ENCODE results near the gene ZBTB22. TPM values are rescaled to one million over a fixed set of nuclear protein-coding genes. Genes with fewer than 3 reads are reported as not detected.
"Not testable (repeated sequence)": the region's sequence is repeated elsewhere in the genome, so short reads cannot be mapped to it uniquely, and the experiment has no call there.

Gene ZBTB22
- total and polyA plus RNA-seq, 9 donors = 13.7 to 38.0 (median 26.1) TPM

DNA sequence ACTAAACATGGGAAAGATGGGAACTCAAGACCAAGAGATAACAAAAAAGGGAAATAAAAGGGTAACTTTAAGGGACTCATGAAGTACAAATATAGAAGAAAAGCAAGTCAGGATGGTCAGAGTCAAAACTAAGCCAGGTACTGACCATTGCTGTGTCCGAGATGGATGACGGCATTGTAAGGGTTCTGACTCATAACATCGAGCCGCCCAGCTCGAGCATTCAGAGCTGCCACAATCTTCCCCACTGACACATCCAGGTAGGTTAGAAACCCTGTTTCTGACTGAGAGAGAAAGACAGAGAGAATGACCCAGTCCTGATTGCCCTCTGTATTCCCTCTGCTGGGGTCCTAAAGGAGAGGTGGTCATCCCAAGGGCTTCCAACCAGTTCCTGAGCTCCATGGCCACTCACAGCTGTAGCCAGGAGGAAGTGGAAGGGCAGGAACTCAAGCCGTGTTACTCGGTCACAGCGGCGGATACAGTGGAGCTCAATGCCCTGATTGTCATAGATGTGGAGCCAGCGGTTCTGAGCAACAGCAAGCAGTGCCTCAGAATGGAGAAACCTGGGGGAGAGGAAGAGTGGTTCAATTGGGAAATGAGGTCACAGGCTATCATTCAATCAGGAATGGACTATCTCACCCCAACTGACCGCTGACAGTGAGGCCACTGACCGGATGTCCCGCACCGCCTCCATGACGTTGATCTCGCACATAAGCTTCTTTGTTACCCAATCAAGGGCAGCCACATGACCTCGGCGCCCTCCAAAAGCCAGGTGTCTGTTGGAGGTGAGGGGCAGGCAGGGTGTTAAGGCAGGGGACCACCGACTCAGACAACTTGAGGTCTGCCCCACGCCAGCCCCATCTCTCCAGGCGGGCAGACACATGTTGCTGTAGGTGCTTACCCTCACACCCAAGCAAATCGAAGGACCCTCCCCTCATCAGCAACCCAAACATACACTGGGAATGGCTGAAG, 30.3 kb downstream of the ZBTB22 start:
- 86 to 89% (median 89%) methylated on average over 22 of the region's 22 CpGs for WGBS, 3 donors
- no peak overlapping the region for H3K4me3 ChIP-seq
- peaks cover 6% of the 10 kb centered on the region for H3K4me1 ChIP-seq (ENCODE audit: insufficient read depth)
- intact Hi-C loops (cut with DNase I) = loop anchor here in 1 of 4 donors (10.0 kb wide), 1 partner anchor 1342 kb away; the partner anchor contains the start of gene CFB
- DNase-seq = peak in 1 of 5 donors; percentile 41
- H3K27ac ChIP-seq = no peak overlapping the region
- TF ChIP-seq EP300 (IDR thresholded peaks at IDR 0.05) (no peak), POLR2A (IDR thresholded peaks at IDR 0.05) (no peak)
- TF ChIP-seq, protein P1, sequence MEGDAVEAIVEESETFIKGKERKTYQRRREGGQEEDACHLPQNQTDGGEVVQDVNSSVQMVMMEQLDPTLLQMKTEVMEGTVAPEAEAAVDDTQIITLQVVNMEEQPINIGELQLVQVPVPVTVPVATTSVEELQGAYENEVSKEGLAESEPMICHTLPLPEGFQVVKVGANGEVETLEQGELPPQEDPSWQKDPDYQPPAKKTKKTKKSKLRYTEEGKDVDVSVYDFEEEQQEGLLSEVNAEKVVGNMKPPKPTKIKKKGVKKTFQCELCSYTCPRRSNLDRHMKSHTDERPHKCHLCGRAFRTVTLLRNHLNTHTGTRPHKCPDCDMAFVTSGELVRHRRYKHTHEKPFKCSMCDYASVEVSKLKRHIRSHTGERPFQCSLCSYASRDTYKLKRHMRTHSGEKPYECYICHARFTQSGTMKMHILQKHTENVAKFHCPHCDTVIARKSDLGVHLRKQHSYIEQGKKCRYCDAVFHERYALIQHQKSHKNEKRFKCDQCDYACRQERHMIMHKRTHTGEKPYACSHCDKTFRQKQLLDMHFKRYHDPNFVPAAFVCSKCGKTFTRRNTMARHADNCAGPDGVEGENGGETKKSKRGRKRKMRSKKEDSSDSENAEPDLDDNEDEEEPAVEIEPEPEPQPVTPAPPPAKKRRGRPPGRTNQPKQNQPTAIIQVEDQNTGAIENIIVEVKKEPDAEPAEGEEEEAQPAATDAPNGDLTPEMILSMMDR (IDR thresholded peaks at IDR 0.05) = no peak
- H3K27me3 ChIP-seq = no peaks in the 10 kb centered on the region
- no peaks in the 10 kb centered on the region for H3K9me3 ChIP-seq
- no peaks in the 10 kb centered on the region for H3K36me3 ChIP-seq

DNA sequence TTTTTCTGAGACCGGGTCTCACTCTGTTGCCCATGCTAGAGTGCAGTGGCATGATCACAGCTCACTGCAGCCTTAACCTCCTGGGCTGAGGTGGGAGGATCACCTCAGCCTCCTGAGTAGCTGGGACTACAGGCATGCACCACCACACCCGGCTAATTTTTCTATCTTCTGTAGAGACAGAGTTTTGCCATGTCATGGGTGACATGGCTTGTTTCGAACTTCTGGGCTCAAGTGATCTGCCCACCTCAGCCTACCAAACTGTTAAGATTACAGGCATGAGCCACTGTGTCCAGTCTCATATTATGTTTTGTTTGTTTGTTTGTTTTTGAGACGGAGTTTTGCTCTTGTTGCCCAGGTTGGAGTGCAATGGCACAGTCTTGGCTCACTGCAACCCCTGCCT, 32.3 kb downstream of the ZBTB22 start:
- intact Hi-C loops (cut with DNase I) = loop anchor here in 1 of 4 donors (10.0 kb wide), 1 partner anchor 1340 kb away; the partner anchor contains the start of gene CFB
- H3K36me3 ChIP-seq; H3K4me1 ChIP-seq (ENCODE audit: insufficient read depth); H3K27me3 ChIP-seq; H3K4me3 ChIP-seq; H3K27ac ChIP-seq; DNase-seq; H3K9me3 ChIP-seq: not testable (repeated sequence)
- WGBS, 3 donors = 85 to 89% (median 86%) methylated on average over 4 of the region's 4 CpGs

DNA sequence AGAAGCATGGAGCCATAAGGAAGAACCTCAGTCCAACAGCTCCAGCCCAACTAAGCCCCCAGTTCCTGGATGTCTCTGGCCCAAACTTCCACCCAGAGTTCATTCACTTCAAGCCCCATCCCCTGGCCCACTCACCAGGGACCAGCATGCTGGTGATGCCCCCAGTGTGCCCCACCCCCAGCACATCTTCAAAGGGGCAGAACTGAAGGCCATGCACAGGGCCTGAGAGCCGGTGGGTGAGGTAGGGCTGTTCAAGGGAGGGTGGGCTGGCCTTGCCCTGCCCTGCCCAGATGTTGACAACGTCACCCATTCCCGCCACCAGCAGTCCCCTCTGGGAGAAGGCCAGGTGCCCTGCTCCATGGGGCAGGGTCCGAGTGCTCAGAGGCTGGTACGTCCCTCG, 37.0 kb downstream of the ZBTB22 start:
- Histone ChIP-seq H3K36me3 (no peaks in the 10 kb centered on the region), H3K4me1 (ENCODE audit: insufficient read depth) (no peaks in the 10 kb centered on the region), H3K4me3 (no peak overlapping the region), H3K9me3 (no peaks in the 10 kb centered on the region), H3K27me3 (no peaks in the 10 kb centered on the region), H3K27ac (no peak overlapping the region)
- no peak for DNase-seq
- 77 to 87% (median 83%) methylated on average over 6 of the region's 6 CpGs for WGBS, 3 donors
- no peak for TF ChIP-seq EP300 (IDR thresholded peaks at IDR 0.05)
- TF ChIP-seq, protein P1 (IDR thresholded peaks at IDR 0.05) = no peak
- TF ChIP-seq POLR2A (IDR thresholded peaks at IDR 0.05) = no peak
- intact Hi-C loops (cut with DNase I) = loop anchor here in 1 of 4 donors (10.0 kb wide), 1 partner anchor 1336 kb away; the partner anchor contains the start of gene CFB

DNA sequence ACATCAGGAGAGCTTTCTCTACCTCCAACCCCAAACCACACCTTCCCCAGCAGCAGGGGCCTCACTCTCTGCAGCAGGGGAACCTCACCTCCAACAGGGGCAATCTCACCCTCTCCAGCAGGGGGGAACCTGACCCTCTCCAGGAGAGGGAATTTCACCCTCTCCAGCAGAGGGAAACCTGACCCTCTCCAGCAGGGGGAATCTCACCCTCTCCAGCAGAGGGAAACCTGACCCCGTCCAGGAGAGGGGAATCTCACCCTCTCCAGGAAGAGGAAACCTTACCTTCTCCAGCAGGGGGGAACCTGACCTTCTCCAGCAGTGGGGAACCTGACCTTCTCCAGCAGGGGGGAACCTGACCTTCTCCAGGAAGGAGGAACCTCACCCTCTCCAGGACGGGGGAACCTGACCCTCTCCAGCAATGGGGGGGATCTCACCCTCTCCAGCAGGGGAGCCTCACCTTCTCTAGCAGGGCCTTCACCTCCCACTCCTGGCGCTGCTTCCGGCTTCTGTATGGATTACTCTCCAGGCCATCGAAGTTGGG, 37.5 kb downstream of the ZBTB22 start:
- H3K27ac ChIP-seq = no peak overlapping the region

More for the DNA sequence above, 37.5 kb downstream of the ZBTB22 start:
- DNase-seq = no peak
- no peaks in the 10 kb centered on the region for H3K4me1 ChIP-seq (ENCODE audit: insufficient read depth)
- no peaks in the 10 kb centered on the region for H3K36me3 ChIP-seq
- H3K27me3 ChIP-seq = no peaks in the 10 kb centered on the region
- no peak overlapping the region for H3K4me3 ChIP-seq
- WGBS, 3 donors = 53 to 62% (median 54%) methylated on average over 5 of the region's 5 CpGs
- H3K9me3 ChIP-seq = no peaks in the 10 kb centered on the region
- no peak for TF ChIP-seq EP300 (IDR thresholded peaks at IDR 0.05)
- TF ChIP-seq POLR2A (IDR thresholded peaks at IDR 0.05) = no peak
- TF ChIP-seq, protein P1 (IDR thresholded peaks at IDR 0.05) = no peak
- intact Hi-C loops (cut with DNase I) = loop anchor here in 2 of 4 donors (10.0 kb wide), 2 partner anchors 135 to 1335 kb away; partner anchors contain the start of genes CFB (in 1 of the 2), CUTA (in 1 of the 2) and PHF1 (in 1 of the 2)
